ENCODE measurements around the gene CSNK1E. TPM values are rescaled to one million over a fixed set of nuclear protein-coding genes. Genes with fewer than 3 reads are reported as not detected.

The CSNK1E gene
- polyA plus RNA-seq, 1 donor (not counting 4 experiments of a cell fraction or from before 2014, with no cell fraction given): 168 TPM

DNA sequence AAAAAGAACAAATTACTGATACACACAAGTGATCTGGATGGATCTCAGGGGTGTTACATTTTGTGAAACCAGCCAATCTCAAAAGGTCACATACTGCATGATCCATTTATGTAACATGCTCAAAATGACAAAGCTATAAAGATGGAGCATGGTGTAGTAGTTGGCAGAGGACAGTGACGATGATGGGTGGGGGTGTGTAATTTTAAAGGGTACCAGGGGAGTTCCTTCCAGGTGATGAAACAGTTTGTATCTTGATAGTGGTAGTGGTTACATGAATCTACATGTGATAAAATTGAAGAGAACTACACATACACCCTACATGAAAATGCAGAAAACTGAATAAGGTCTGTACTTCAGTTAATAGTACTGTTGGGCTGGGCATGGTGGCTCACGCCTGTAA, 61.5 kb downstream of the CSNK1E start:
- Histone ChIP-seq H4K20me1 (ENCODE audit: control insufficient read depth, extremely low read depth, insufficient read depth, low read length) (no peaks in the 10 kb centered on the region), H3K4me1 (ENCODE audit: control insufficient read depth, extremely low read depth, insufficient read depth, low read length) (no peaks in the 10 kb centered on the region), H3K27ac (ENCODE audit: control insufficient read depth, insufficient read depth, low read length) (no peak overlapping the region), H3K4me2 (ENCODE audit: control insufficient read depth, extremely low read depth, insufficient read depth, low read depth, low read length) (no peak overlapping the region), H3K9me1 (ENCODE audit: control insufficient read depth, extremely low read depth, insufficient read depth, low read length) (no peaks in the 10 kb centered on the region), H3K4me3 (ENCODE audit: control insufficient read depth in 2 of 3, extremely low read depth in 1 of 3, insufficient read depth in 2 of 3, low read depth in 1 of 3, low read length in 3 of 3) (no peak overlapping the region), H3K9ac (ENCODE audit: control insufficient read depth, extremely low read depth, insufficient read depth, low read length) (no peak overlapping the region), H3K36me3 (ENCODE audit: control insufficient read depth in 2 of 2, extremely low read depth in 1 of 2, insufficient read depth in 2 of 2, low read length in 2 of 2) (peaks cover 0 to 8% of the 10 kb centered on the region in 2 experiments), H3K79me2 (ENCODE audit: control insufficient read depth, insufficient read depth, low read length) (peaks cover 61% of the 10 kb centered on the region), H3K27me3 (ENCODE audit: control insufficient read depth, extremely low read depth, insufficient read depth, low read length) (no peaks in the 10 kb centered on the region), H3K9me3 (ENCODE audit: control insufficient read depth, low read depth, low read length) (no peaks in the 10 kb centered on the region), H2AFZ (ENCODE audit: control insufficient read depth, low read length) (no peak overlapping the region)
- no peak for TF ChIP-seq EZH2 (IDR thresholded peaks at IDR 0.05; ENCODE audit: low read length)
- TF ChIP-seq, protein P1, sequence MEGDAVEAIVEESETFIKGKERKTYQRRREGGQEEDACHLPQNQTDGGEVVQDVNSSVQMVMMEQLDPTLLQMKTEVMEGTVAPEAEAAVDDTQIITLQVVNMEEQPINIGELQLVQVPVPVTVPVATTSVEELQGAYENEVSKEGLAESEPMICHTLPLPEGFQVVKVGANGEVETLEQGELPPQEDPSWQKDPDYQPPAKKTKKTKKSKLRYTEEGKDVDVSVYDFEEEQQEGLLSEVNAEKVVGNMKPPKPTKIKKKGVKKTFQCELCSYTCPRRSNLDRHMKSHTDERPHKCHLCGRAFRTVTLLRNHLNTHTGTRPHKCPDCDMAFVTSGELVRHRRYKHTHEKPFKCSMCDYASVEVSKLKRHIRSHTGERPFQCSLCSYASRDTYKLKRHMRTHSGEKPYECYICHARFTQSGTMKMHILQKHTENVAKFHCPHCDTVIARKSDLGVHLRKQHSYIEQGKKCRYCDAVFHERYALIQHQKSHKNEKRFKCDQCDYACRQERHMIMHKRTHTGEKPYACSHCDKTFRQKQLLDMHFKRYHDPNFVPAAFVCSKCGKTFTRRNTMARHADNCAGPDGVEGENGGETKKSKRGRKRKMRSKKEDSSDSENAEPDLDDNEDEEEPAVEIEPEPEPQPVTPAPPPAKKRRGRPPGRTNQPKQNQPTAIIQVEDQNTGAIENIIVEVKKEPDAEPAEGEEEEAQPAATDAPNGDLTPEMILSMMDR (optimal IDR thresholded peaks at IDR 0.05 in 1 of 3, IDR thresholded peaks at IDR 0.05 in 1 of 3, conservative IDR thresholded peaks at IDR 0.05 in 1 of 3; ENCODE audit: extremely low read depth in 1 of 3, insufficient read depth in 2 of 3, low read length in 3 of 3): no peak
- no peak for FAIRE-seq
- dilution Hi-C loops (cut with MboI; ENCODE audit: extremely low pct_ligation_motif_present, low sequenced_read_pairs): no loop called here
- no peak for DNase-seq (ENCODE audit: low read depth, low spot score)

DNA sequence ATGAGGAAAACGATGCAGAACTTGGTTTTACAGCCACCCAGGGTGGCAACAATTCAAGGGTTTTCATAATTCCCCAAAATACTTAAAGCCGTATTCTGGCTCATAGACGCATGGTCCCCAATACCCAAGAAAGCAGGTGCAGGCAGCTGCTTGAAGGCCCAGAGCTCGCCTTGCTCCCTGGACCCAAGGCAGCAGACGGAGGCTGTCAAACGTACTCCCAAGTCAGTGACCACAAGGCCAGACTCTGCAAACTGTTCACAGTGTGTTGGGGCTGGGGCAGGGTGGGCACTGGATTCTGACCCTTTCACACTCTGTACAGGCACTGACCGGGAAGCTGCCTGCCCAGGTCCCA, 65.9 kb downstream of the CSNK1E start:
- Histone ChIP-seq H3K27ac (ENCODE audit: control insufficient read depth, insufficient read depth, low read length) (no peak overlapping the region), H2AFZ (ENCODE audit: control insufficient read depth, low read length) (no peak overlapping the region), H3K4me3 (ENCODE audit: control insufficient read depth in 2 of 3, extremely low read depth in 1 of 3, insufficient read depth in 2 of 3, low read depth in 1 of 3, low read length in 3 of 3) (no peak overlapping the region), H3K4me2 (ENCODE audit: control insufficient read depth, extremely low read depth, insufficient read depth, low read depth, low read length) (no peak overlapping the region), H3K36me3 (ENCODE audit: control insufficient read depth in 2 of 2, extremely low read depth in 1 of 2, insufficient read depth in 2 of 2, low read length in 2 of 2) (peaks cover 16% of the 10 kb centered on the region in 2 experiments), H3K9me1 (ENCODE audit: control insufficient read depth, extremely low read depth, insufficient read depth, low read length) (no peaks in the 10 kb centered on the region), H3K4me1 (ENCODE audit: control insufficient read depth, extremely low read depth, insufficient read depth, low read length) (no peaks in the 10 kb centered on the region), H3K9ac (ENCODE audit: control insufficient read depth, extremely low read depth, insufficient read depth, low read length) (no peak overlapping the region), H3K27me3 (ENCODE audit: control insufficient read depth, extremely low read depth, insufficient read depth, low read length) (no peaks in the 10 kb centered on the region), H4K20me1 (ENCODE audit: control insufficient read depth, extremely low read depth, insufficient read depth, low read length) (peaks cover 8% of the 10 kb centered on the region), H3K9me3 (ENCODE audit: control insufficient read depth, low read depth, low read length) (no peaks in the 10 kb centered on the region), H3K79me2 (ENCODE audit: control insufficient read depth, insufficient read depth, low read length) (peaks cover 55% of the 10 kb centered on the region)
- no peak for DNase-seq (ENCODE audit: low read depth, low spot score)
- FAIRE-seq: no peak
- dilution Hi-C loops (cut with MboI; ENCODE audit: extremely low pct_ligation_motif_present, low sequenced_read_pairs): no loop called here
- no peak for TF ChIP-seq EZH2 (IDR thresholded peaks at IDR 0.05; ENCODE audit: low read length)
- TF ChIP-seq, protein P1 (optimal IDR thresholded peaks at IDR 0.05 in 1 of 3, IDR thresholded peaks at IDR 0.05 in 1 of 3, conservative IDR thresholded peaks at IDR 0.05 in 1 of 3; ENCODE audit: extremely low read depth in 1 of 3, insufficient read depth in 2 of 3, low read length in 3 of 3): no peak
